ENCODE measurements around the gene MDN1.
"Not testable (repeated sequence)": the region's sequence is repeated elsewhere in the genome, so short reads cannot be mapped to it uniquely, and the experiment has no call there.

MDN1 gene

DNA sequence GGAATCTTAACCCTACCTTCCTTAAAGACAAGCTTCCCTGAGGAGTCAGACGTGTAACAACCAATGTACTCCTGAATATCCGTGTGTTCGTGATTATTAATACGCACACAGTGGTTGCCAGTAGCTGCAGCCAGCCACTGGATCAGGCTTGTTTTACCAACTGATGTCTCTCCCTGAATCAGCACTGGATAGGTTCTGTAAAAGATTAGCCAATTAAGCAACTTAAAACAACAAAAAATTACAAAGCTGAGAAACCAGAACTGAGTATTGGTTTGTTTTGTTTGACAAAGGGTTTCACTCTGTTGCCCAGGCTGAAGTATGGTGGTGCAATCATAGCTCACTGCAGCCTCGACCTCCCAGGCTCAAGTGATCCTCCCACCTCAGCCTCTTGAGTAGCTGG lies 69.3 kb downstream of the MDN1 start:
- DNase-seq, result no peak

- DNase-seq, result no peak
Measured at GRCh38 chr6:89749918-89750317, 69.7 kb downstream of the MDN1 start.

- no peak for DNase-seq
Measured at GRCh38 chr6:89745716-89746115, 73.9 kb downstream of the MDN1 start.

DNA sequence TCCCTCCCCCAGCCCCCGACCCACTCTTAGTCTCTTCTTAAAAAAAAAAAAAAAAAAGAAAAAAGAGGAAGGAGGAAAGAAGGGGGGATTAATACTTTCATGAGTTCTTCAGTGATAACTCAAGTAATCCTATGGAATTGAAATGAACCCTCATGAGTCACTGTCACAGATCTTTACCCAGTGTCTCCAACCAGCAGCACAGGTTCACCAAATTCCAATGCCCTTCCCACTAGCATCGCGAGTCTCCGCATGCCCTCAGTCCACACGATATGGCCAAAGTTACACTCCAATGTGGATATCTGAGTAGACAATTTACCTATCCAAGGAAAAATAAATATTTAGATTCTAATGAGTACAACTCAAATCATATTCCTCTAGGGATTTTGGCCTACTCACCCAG lies 74.5 kb downstream of the MDN1 start:
- DNase-seq, result no peak

DNA sequence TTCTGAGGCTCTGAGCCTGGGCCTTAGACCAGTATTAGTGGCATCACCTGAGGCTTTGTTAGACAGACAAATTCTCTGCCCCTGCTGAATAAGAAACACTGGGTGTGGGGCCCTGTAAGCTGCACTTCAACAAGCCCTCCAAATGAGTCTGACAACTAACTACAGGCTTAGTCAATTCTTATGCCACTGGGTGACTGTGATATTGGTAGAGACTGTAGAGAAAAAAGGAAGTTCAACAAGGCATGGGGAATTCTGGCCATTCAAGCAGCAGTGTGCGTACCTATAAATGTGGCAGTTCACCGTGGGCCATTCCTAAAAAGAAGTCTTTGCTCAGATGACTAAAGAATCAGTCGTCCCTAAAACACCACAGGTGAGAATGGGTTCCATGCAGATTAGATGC lies 82.7 kb downstream of the MDN1 start:
- no peak for DNase-seq

DNA sequence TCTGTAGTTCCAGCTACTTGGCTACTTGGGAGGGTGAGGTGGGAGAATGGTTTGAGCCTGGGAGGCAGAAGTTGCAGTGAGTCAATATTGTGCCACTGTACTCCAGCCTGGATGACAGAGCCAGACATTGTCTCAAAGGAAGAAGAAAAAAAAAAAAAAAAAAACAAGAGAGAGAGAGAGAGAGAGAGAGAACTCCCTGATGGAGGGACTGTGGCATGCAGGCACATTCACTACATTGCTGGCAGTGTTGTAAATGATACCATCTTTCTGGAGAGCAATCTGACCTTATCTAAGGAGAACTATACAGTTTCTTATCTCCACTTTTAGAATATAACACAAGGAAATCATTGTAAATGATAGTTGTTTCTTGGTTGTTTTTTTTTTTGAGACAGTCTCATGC lies 85.1 kb downstream of the MDN1 start:
- no peak for DNase-seq

DNA sequence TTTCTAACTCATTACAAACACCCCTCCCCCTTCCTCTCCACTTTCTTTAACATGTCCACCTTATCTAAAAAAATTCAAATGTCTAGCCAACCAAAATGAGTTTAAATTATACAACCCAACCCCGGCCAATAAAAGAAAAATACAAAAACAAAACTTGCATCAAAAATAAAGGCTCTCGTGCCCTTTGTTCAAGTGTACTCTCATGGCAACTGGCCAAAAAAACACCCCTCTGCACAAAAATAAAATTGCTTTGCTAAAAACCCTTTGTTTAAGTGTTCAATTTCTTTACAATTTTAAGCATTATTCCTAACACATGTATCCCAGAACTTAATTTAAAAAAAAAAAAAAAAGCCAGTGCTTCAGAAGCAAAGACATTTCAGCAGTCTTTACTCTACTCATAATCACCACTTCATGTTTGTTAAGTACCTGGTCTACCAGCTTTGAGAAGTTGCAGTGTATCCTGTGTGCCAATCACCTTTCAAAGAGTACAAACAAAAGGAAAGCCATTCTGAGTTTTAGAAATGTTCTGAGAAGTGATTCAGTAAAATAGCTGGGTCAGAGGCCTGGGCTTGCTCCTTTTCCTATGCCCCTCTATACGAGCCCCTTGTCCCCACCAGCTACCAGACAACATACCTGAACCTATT lies 87.5 kb downstream of the MDN1 start:
- DNase-seq, result no peak

DNA sequence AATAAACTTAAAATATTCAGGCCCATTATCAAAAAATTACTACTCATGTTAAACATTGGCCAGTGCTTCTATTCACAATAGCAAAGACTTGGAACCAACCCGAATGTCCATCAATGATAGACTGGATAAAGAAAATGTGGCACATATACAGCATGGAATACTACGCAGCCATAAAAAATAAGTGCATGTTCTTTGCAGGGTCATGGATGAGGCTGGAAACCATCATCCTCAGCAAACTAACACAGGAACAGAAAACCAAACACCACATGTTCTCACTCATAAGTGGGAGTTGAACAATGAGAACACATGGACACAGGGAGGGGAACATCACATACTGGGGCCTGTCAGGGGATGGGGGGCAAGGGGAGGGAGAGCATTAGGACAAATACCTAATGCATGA lies 88.3 kb downstream of the MDN1 start:
- not testable (repeated sequence) for DNase-seq

GRCh38 chr6:89729818-89730217 lies 89.8 kb downstream of the MDN1 start:
- no peak for DNase-seq

DNA sequence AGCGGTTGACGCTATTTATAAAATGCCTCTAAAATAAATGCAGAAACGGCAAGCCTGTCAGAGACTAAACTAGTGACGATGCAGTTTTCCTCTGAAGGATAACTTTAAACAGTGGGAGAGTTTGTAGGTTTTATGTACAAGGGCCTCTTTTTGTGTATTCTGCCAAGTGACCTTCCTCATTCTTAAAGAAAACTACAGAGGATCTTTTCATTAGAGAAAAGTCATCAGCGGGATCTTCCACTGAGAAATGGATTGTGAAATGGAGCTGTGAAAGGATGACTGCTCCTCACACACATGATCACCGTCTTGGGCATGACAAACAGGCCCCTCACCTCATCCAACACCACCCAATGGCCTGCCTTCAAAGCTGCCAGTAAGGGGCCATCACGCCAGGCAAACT lies 92.1 kb downstream of the MDN1 start:
- no peak for DNase-seq

- no peak for DNase-seq
Measured at GRCh38 chr6:89724981-89725380, 94.6 kb downstream of the MDN1 start.

DNA sequence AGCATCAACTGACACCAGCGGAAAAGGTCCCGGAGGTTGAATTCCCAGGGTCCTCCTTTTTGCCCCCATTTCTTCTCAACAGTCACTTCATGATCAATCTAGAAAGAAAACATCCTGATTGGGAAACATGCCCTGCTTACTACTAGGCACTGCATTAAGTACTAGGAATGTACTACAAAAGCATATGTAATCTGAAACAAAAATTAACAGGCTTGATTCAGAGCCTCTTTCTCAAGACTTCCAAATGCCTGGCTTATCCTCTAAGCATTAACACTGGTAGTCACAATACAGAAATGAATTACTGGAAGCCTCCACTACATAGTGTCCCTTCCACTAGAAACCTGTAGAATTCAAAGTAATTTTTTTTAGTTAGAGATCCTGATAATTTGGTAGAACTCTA lies 96.5 kb downstream of the MDN1 start:
- DNase-seq, result no peak

DNA sequence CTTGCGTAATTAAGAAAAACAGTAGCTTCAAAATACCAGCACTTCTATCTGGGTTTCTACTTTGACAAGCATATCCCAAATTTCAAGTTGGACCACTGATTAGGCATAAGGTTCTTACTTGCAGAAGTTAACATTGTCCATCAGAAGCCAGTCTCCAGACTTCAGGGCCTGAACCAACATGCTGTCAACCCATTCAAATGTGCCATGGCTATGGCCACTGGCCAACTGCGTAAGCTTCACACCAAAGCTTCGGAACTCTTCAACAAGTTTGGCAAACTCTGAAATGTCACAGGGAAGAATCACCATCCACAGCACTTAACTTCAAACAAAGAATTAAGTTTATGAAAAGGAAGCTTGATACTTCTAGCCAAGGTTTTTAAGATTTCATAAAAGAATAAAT lies 103.1 kb downstream of the MDN1 start:
- no peak for DNase-seq

DNA sequence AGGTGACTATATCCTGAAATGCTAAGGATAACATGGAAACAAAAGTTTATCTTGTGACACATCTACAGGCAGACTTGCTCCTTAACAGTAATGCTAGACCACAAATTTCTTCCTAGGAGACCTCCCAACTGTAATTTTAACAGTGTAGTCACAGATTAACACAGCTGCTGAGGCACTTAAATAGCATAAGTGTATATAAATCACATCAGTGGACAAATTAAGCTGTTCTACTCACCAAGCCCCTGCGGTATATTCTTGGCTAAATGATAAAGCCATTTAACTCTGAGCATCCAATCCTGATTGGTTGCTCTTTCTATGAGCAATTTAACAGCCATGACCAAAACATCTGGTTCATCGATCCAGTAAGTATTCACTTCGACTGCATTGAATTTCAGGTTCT lies 107.8 kb downstream of the MDN1 start:
- DNase-seq, result no peak

DNA sequence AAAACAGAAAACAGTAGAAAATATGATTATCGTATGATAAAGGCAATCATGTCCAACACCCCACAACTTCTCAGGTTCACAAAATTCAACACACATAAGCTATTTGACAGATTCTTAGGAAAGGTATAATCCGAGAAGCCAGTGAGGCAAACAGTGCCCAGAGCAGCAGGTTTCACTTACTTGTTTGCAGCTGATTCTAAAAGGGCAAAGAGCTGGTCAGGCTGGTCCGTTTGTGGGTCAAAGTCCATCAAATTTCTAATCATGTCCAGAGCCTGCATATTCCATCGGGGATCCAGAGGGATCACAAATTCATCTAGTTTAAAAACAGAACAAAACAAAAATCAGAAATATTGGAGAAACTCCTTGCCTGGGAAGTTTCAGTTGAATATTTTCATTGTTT lies 111.3 kb downstream of the MDN1 start:
- DNase-seq, result no peak

- DNase-seq, result no peak
Measured at GRCh38 chr6:89707766-89708165, 111.8 kb downstream of the MDN1 start.

DNA sequence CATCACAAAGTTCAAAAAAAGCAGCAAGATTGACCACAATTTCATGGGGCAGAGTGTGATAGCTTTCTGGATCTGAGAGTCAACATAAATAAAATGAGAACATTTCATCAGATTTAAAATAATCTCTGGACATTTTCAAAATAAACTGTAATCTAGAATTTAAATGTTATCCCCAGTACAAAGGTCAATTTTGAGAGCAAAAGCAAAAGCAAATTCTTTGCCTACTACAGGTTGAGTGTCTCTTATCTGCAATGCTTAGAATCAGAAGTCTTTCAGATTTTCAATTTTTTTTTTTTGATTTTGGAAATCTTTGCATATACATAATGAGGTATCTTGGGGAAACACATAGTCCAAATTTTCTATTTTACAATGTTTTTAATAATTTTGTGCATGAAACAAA lies 113.5 kb downstream of the MDN1 start:
- no peak for DNase-seq

GRCh38 chr6:89703292-89703691 lies 116.3 kb downstream of the MDN1 start:
- DNase-seq, result no peak

DNA sequence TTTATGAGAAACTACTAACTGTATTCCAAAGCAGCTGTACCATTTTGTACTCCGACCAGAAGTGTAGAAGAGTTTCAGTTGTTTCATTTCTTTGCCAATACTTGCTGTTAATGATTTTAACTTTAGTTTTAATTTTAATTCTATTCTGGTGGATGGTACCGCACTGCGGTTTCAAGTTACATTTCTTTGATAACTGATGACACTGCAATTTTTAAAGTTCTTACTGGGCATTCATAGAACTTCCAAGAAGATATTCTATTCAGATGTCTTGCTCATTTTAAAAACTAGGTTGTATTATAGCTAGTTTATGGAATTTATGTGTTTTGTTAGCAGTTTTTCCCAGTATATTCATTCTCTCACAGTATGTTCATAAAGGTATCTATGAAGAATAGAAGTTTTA lies 117.2 kb downstream of the MDN1 start:
- DNase-seq, result no peak

DNA sequence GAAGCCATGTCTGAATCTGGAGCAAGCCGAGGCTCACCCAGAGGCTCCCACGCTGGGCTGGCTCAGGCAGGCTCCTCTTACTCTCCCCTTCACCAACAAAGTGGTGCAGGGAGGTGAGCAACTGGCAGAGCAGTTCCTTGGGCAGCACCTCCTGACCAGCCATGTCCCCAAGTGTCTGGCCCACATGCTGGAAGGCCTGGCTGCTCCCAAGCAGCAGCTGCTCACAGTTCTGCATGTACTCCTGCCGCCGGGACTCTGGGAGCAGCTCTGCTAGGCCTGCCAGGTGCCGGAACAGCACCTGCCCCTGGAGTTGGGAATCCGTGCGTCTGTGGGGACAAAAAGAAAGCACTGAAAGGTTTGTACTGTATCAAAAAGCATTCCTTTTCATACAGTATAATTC lies 123.9 kb downstream of the MDN1 start:
- DNase-seq, result no peak

- no peak for DNase-seq
Measured at GRCh38 chr6:89694428-89694827, 125.2 kb downstream of the MDN1 start.

GRCh38 chr6:89693207-89693606 lies 126.4 kb downstream of the MDN1 start:
- no peak for DNase-seq

DNA sequence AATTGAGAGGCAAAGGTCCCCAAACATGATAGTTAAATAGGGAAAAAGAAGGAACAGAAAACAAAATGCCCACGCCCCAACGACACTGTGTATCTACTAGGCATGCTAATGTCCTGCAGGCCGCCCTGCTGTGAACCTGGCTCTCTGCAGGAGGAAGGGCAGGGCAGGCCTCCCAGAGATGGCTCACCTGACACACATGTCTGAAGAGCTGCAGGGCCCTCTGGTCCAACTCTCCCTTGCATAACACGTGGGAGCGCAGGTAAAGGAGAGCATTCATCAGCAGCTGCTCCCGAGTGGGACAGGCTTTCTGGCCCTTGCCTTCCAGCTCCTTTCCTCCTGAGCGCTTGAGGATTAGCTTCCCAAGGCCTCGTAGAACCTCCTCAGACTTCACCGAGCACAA lies 127.3 kb downstream of the MDN1 start:
- no peak for DNase-seq

DNA sequence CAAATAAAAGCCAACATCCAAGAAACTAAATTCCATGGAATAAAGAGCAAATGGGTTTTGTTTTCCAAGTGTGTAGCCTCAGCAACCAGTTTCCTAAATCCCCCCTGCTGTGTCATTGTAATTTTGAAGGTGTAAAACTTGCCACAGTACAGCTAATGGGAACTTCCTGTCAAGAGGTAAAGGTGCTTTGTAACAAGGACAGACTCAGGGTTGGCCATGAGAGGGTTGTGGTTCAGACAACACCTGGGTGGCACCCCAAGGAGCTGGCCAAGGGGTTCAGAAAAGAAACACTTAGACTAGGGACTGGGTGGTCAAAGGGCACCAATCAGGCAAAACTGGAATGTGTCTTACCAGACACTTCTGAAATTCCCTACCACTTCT lies 128.7 kb downstream of the MDN1 start:
- DNase-seq, result no peak

GRCh38 chr6:89689732-89690131 lies 129.9 kb downstream of the MDN1 start:
- no peak for DNase-seq

- no peak for DNase-seq
Measured at GRCh38 chr6:89688328-89688727, 131.3 kb downstream of the MDN1 start.

All from CD4-positive, alpha-beta T cell treated with Interleukin-21 for 1 hour (primary cell).